DND-41 (cell line): ENCODE results near the gene PPP3CA.

Experiments used
- EZH2 ChIP-seq: IDR thresholded peaks from 3 replicates; pipeline ENCODE4 v1.6.1; 2012; ENCODE audit warnings: borderline replicate concordance, low read depth, mild to moderate bottlenecking, moderate library complexity, low read length, inconsistent platforms; ENCODE audit not compliant: severe bottlenecking
- TF ChIP-seq, protein P1 (sequence below): IDR thresholded peaks from 2 replicates; pipeline ENCODE4 v1.5.1; 2012; ENCODE audit warnings: borderline replicate concordance, low read length, moderate library complexity, mild to moderate bottlenecking; ENCODE audit not compliant: poor library complexity, severe bottlenecking; ENCODE audit errors: extremely low read depth

DNA sequence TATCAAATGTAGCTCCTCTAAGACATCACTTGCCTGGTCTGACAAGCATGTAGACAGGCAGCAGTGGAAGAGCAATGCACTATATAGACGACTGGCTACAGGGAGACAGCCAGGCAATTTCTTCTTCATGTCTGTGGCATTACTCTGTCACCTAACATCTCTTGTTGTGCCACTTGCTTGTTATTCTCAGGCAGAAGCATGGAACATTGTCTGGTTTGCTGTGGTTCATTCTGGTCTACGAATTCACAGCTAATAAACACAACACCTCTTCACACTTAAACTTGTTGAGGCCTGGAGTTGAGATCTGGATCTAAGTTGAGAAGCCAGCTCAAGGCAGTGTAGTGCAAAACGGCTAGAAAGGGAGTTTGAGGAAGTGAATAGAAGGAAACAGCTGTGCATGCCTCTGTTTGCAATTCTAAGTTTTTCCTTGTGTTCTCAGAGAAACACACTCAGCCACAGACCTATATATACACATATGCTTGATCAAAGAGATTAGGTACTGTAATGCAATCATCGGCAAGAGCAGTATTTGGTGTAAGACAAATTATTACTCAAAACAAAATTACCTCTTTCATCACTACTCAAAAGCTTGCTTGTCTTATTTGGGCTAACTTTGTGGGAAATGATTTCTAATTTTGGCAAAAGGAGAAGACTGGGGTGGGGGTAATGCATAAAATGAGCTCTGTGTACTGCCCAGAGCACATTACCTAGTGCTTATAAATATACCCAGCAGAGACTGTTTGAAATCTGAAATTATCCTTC, 243.8 kb downstream of the PPP3CA start:
- TF ChIP-seq EZH2, result no peak
- TF ChIP-seq, protein P1, sequence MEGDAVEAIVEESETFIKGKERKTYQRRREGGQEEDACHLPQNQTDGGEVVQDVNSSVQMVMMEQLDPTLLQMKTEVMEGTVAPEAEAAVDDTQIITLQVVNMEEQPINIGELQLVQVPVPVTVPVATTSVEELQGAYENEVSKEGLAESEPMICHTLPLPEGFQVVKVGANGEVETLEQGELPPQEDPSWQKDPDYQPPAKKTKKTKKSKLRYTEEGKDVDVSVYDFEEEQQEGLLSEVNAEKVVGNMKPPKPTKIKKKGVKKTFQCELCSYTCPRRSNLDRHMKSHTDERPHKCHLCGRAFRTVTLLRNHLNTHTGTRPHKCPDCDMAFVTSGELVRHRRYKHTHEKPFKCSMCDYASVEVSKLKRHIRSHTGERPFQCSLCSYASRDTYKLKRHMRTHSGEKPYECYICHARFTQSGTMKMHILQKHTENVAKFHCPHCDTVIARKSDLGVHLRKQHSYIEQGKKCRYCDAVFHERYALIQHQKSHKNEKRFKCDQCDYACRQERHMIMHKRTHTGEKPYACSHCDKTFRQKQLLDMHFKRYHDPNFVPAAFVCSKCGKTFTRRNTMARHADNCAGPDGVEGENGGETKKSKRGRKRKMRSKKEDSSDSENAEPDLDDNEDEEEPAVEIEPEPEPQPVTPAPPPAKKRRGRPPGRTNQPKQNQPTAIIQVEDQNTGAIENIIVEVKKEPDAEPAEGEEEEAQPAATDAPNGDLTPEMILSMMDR, result no peak
